NCI-H1694 (cell line): ENCODE results near the gene DIP2C.
"Not testable (repeated sequence)": the region's sequence is repeated elsewhere in the genome, so short reads cannot be mapped to it uniquely, and the experiment has no call there.

Source experiments
- DNase-seq: peaks from one replicate; lab custom pipeline; 2025; lab: John Stamatoyannopoulos, UW

The DIP2C gene

GRCh38 chr10:624605-625332 is 64.7 kb downstream of the DIP2C start:
- no peak for DNase-seq

DNA sequence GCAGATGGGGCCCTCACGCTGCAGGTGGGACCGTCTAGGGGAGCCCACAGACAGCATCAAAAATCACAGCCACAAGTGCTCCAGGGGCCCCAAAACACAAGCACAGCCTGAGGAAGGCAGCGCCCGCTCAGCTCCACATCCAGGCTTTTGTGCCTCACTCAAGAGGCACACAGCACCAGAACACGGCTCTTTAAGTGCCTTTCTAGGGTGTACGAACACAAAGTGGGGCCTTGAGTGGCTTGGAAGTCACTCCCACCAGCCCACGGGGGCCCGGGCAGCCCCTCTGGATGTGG is 65.2 kb downstream of the DIP2C start:
- no peak for DNase-seq

- no peak for DNase-seq
These were observed 65.8 kb downstream of the DIP2C start for GRCh38 chr10:623477-624311.

GRCh38 chr10:623014-623413 is 66.5 kb downstream of the DIP2C start:
- no peak for DNase-seq

DNA sequence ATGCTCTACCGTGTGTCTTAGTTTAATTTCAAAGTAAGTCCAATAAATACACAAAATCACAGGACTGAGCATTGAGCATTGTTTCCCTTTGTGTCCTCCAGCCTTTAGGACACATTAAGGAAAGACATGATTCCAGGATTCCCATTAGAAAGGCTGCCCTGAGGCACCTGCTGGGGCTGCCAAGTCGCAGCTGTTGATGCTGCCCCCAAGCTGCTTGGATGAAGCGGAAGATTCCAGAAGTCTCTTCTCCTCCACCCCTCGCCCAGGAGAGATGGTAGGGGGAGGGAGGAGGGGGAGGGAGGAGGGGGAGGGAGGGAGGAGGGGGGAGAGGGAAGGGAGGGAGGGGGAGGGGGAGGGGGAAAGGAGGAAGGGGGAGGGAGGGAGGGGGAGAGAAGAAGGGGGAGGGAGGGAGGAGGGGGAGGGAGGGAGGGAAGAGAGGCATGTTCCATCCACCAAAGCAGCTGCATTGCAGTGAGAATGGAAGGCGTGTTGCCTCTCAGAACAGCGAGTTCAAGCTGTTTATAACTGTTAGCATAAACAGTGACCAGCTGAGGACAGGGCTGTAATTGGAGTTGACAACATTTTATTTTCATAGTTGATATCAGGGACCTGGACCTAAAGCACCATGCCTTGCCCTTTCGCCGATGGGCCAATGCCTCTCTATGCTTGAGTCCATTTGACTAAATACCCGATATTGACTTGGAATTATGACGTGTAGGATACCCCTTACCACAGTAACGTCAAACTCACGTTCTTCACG is 67.3 kb downstream of the DIP2C start:
- no peak for DNase-seq

DNA sequence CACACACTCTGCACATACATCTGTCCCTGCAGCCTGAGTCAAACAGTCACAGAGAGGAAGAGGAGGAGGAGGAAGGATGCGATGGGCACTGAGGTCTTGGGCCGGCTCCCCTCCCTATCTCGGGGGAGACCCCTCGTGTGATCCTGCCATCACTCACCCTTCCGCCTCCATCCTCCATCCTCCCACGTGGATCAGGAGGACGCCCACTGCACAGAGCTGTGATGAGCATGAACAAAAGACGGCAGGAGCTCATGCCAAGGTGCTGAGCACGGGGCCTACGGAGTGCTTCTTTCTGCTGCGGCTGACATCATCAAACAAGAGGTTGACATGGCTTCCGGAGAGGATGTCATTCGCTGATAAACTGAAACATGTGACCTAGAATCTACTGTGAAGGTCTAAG is 68.0 kb downstream of the DIP2C start:
- no peak for DNase-seq

GRCh38 chr10:620971-621370 is 68.5 kb downstream of the DIP2C start:
- no peak for DNase-seq

GRCh38 chr10:620417-620816 is 69.1 kb downstream of the DIP2C start:
- no peak for DNase-seq

DNA sequence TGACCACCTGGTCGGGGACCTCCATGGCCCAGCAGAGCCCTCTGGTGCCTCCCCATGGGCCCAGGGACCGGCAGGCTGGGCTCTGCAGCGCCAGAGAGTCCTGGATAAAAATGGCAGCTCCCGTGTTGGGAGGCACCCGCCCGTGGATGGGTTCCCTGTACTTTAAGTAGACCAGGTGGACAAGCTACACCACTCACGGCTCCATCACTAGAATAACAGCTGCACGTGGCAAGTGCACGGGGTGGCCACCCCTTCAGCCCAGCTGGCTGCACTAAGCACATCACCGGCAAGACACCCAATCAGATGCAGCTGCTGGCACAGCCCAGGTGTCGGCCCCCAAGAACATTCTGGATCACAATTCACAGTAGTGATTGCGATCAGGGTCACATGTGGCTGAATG is 69.8 kb downstream of the DIP2C start:
- DNase-seq = no peak

GRCh38 chr10:618229-618989 is 71.1 kb downstream of the DIP2C start:
- no peak for DNase-seq

GRCh38 chr10:617471-617870 is 72.0 kb downstream of the DIP2C start:
- no peak for DNase-seq

- DNase-seq = no peak
These were observed 73.8 kb downstream of the DIP2C start for GRCh38 chr10:615583-616152.

DNA sequence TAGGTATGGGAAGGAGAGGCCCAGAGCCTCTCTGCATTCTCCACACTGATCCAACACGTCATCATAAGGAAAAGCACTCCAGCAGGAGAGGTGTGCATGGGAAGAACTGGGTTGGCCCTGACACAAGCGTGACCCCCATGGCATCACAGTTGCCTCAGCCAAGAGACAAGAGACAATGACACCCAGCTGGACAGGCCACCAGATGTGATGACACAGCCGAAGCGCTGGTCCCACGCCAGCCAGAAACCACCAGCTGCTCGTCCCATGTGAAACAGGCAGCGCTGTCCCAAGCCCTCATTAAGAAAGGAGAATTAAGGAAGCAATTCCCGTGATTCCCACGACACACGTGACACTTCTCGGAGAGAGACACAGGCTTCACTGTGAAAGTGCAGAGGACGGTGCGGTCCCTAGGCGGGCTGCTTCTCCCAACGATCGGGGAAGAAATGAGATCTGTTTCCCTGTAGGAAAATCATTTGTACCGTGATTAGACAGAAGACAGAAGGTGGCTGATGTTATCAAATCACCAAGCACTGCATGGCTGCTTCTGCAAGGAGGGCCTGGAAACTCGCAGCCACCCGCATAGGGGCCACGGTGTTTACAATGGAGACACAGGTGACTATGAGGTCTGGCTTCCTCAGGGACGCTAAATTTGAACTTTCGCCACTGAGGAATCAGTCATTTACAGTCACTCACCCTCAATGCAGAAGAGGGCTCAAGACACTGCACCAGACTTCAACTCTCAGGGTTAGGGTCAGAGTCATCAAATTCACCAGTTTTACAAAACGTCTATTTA is 74.5 kb downstream of the DIP2C start:
- no peak for DNase-seq

- no peak for DNase-seq
These were observed 75.2 kb downstream of the DIP2C start for GRCh38 chr10:614139-614711.

GRCh38 chr10:613271-614138 is 76.0 kb downstream of the DIP2C start:
- no peak for DNase-seq

DNA sequence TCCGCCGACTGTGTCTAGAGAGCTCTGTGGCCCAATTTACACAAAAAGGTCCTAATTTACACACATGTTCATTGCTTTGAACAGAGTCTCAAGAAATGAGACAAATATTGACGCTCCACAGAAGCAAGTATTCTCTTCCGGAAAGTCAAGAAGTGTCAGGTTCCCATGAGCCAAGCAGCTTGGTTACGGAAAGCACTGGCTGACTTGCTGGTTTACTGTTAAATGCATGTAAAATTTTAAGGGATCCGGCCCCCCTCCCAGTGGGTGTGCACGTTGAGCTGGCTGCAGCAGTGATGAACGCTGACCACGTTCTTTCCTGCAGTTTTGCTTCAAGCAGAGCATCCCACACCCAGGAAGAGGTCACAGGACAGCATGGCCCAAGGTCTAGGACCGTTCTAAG is 76.8 kb downstream of the DIP2C start:
- no peak for DNase-seq

DNA sequence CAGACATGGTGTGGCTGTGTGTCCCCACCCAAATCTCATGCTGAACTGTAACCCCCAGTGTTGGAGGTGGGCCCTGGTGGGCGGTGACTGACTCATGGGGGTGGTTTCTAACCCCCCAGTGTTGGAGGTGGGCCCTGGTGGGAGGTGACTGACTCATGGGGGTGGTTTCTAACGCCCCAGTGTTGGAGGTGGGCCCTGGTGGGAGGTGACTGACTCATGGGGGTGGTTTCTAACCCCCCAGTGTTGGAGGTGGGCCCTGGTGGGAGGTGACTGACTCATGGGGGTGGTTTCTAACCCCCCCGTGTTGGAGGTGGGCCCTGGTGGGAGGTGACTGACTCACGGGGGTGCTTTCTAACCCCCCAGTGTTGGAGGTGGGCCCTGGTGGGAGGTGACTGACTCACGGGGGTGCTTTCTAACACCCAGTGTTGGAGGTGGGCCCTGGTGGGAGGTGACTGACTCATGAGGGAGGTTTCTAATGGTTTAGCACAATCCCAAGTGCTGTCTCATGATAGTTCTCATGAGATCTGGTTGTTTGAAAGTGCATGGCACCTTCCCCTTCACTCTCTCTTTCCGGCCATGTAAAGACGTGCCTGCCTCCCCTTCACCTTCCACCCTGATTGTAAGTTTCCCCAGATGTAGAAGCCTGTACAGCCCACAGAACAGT is 78.7 kb downstream of the DIP2C start:
- DNase-seq = not testable (repeated sequence)

DNA sequence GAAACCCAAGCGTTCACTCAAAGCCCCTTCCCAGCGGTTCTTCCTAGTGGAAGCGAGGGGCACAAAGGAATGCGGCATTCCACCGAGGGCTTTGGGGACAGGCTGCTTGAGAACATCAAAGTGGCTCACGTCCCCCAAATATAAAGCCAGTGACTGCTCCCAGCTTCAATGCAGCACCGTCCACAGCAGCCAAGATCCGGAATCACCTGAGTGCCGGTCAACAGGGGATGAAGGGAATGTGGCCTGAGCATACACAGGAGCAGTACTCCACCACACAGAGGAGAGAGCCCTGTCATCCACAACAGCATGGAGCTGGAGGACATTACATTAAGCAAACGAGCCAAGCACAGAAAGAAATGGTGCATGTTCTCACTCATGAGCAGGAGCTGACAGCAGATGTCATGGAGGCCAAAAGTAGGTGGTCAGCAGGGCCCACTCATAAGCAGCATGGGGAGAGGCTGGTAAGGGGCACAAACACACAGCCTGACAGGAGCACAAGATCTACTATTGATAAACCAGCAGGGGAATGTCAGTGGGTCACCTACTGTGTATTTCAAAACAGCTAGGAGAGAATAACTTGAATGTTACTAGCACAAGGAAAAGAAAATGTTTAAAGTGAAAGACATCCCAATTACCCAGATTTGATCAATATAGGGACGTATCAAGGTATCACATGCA is 79.5 kb downstream of the DIP2C start:
- no peak for DNase-seq

GRCh38 chr10:609262-609658 is 80.2 kb downstream of the DIP2C start:
- DNase-seq = no peak
